GM19467 (cell line): ENCODE measurements around the gene WLS.

ENCODE experiments used
- ATAC-seq: cut with Tn5 transposase; IDR thresholded peaks from one replicate; pipeline ENCODE4 v1.9.1; 2021; ENCODE audit warnings: mild to moderate bottlenecking, moderate library complexity; ENCODE audit not compliant: unreplicated experiment

Gene WLS

DNA sequence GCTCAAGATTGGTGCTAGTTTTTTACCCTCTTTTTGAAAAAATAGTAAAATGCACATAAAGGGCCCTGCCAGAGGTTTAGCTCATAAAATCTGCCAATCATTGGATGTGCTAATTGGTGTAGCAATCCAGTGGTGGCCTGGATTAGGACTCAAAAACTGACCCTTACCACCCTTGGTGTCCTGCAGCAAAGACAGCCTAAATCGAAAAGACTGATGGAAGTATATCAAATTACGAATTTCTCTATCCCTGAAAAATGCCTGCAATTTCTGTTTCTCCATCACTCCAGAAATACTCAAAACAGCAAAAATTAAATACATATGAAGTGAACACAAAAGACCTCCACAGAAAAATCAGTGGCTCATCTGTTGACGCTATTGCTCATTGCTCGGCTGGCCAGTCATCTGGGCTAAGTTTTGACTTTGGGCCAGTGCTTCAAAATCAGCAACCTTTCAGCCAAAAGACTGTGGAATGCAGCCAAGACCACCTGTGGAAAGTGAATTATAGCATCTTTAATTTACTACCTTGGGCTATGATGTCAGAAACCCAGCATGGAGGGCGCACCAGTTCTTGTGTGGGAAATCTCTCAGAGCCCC, 30.0 kb downstream of the WLS start:
- ATAC-seq, result no peak

- no peak for ATAC-seq
These were observed 30.6 kb downstream of the WLS start for GRCh38 chr1:68201546-68202238.

DNA sequence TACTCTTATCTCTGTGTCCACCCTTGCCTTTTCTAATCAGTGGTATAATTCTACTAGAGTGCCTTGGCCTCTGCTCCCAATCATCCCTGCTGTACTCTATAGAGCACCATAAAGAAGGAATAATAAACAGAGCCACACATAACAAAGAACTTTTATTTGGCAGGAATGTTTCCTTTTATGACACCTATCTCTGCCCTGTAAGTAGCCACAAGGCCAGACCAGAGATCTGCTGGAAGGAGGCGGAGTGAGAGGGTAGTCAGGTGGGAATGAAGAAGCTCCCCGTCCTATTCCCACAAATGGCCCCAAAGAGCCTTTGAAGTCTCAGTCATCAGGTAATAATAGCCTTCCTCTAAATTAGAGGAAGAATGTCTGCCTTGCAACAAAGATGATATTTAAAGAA, 32.7 kb downstream of the WLS start:
- ATAC-seq, result no peak

GRCh38 chr1:68198752-68199151, 33.6 kb downstream of the WLS start:
- no peak for ATAC-seq

- ATAC-seq, result no peak
These were observed 34.4 kb downstream of the WLS start for GRCh38 chr1:68197891-68198290.

DNA sequence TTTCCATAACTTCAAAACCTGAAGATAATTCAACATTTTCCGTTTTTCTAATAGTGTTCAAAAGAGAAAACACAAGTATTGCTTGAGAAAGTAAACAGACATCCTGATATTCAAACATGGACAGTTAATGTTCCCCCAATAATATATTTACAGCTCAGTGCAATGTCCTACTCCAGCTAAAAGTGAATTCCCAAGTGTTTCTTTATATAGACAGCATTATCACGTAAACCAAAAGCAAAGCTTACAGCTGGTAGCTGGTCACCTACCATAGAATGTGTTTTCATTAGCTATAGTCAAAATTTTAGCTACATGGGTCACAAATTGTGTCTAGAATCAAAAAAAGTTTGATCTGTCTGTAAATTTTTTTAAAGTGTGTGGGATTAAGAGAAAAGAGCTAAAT, 34.9 kb downstream of the WLS start:
- no peak for ATAC-seq

DNA sequence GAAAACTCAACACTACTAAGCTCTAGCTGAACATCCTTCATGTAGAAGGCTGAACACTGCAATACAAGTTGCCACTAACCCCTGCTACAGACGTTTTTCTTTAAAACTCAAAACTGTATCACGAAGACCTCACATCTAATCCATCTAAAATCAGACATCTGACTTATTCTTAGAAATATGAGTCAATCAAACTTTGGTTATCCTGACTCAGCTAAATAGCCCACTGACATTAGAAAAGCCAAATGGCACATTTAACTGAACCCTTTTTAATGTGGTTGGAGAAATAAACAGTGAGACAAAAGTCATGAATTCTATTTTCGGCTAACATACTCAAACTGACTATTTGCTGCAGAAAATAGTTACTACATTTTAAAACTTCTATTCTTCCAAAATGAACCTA, 35.6 kb downstream of the WLS start:
- no peak for ATAC-seq

GRCh38 chr1:68191717-68192116, 40.6 kb downstream of the WLS start:
- no peak for ATAC-seq

- ATAC-seq, result no peak
These were observed 43.5 kb downstream of the WLS start for GRCh38 chr1:68188644-68189340.

DNA sequence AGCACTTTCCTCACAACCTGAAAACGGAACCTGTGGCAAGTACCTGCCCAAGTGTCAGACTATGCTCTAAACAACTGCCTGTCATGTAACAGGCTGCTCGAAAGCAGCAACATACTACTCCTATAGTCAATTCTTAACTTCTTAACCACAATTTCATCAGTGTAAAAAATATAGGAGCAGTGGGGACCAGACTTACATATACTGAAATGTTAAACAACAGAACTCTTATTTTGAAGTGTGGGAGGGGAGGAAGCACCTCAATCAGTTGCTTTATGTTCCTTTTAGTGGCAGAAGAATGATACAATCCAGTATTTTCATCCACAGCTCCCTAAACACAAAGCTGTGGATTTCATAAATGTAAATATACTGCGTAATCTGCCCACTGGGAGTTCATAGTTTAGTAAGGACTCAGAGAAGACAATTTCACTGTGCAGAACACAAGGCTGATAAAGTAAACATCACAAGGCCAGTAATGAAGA, 44.2 kb downstream of the WLS start:
- no peak for ATAC-seq

DNA sequence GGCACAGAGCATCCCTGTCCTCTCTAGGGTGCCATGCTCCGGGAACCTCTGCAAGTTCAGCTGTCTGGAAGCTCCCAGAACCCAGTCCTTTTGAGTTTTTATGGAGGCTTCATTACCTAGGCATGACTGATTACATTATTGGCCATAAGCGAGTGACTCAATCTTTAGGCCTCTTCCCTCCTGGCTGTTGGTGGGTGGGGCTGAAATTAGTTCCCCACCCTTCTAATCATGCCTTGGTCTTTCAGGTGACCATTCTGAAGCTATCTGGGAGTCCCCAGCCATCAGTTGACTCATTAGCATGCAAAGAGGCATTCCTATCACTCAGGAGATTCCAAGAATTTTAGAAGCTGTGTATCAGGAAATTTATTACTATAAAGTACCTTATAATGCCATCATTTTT, 46.6 kb downstream of the WLS start:
- ATAC-seq, result no peak

- ATAC-seq, result no peak
These were observed 48.4 kb downstream of the WLS start for GRCh38 chr1:68183895-68184294.

- no peak for ATAC-seq
These were observed 51.2 kb downstream of the WLS start for GRCh38 chr1:68181165-68181556.

GRCh38 chr1:68180441-68181164, 51.7 kb downstream of the WLS start:
- no peak for ATAC-seq

DNA sequence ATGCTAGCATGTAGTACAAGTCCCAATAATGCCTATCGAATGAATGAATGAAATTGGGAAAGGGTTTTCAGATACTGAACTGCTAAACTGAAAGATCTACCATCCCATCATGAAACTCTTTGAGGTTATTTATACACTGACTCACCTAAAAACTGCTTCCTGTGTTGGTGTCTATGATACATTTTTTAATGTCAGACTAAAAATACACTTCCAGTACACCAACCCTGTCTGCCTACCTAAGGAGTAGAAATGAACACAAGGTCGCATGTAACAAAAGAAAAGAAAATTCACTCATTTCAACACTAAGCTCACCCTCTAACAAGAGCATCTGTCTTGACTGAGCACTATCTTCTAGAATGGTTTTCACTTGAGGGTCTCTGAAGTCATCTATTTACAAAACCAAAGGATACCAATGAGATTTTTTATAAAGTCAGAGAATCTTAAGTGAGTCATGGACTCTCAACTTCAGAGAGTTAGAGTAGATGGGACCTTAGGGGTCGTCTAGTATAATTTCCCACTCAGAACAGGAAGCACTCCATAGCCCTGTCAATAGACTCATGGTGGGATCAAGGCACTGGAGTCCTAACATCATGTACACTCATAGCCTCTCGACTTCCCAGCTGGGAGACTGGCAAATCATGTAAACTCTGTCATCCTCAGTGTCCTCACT, 53.4 kb downstream of the WLS start:
- no peak for ATAC-seq

- no peak for ATAC-seq
These were observed 56.5 kb downstream of the WLS start for GRCh38 chr1:68175621-68176398.

DNA sequence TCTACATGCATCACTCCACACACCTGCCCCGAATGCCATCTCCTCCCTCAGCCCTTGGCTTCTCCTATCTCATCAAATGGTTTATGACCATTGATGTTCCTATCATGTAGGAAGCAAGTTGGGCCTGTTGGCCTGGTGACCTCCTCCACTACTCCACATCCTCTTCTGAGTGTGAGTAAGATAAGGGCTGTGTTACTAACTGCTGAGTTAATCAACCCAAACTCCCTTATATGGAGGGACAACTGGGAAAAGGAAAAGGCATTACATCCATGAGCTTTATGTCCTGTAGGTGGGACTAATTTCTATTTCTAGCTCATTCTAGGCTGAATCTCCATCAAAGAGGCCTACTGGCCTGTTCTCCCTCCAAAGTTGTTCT, 57.6 kb downstream of the WLS start:
- ATAC-seq, result no peak

- no peak for ATAC-seq
These were observed 58.2 kb downstream of the WLS start for GRCh38 chr1:68173936-68174737.

- no peak for ATAC-seq
These were observed 58.9 kb downstream of the WLS start for GRCh38 chr1:68173283-68173935.
